Natural killer cell (primary cell): ENCODE data around the gene DERL3. TPM values are rescaled to one million over a fixed set of nuclear protein-coding genes. Genes with fewer than 3 reads are reported as not detected.

Experiments
- ATAC-seq, 3 donors: fragments of 150-1000 bp in 2 of 3; fragments of 200-7000 bp in 1 of 3; cut with Tn5 transposase; 1 replicate in 1 of 3; 2 replicates in 2 of 3; pipeline ENCODE4 v1.10.0; 2021; ENCODE audit warnings: mild to moderate bottlenecking in 2 of 3, moderate library complexity in 2 of 3
- DNase-seq, 2 donors: peaks; one replicate each; pipeline versions ENCODE4 v3.0.0 to v3.0.0-alpha.2; 2013 to 2021; ENCODE audit warnings: mixed read lengths in 1 of 2
- H3K27ac ChIP-seq: one replicate; pipeline ENCODE4 v1.5.1; 2013; ENCODE audit warnings: mild to moderate bottlenecking, low read length
- H3K27me3 ChIP-seq: one replicate; pipeline ENCODE4 v1.6.1; 2013; ENCODE audit warnings: low read length; ENCODE audit not compliant: control insufficient read depth, insufficient read depth
- H3K36me3 ChIP-seq: one replicate; pipeline ENCODE4 v1.6.1; 2013; ENCODE audit warnings: low read length; ENCODE audit not compliant: control insufficient read depth, insufficient read depth
- H3K4me1 ChIP-seq: one replicate; pipeline ENCODE4 v1.6.1; 2013; ENCODE audit warnings: low read length; ENCODE audit not compliant: control insufficient read depth, insufficient read depth
- H3K4me3 ChIP-seq: one replicate; pipeline ENCODE4 v1.5.1; 2013; ENCODE audit warnings: low read length
- H3K9me3 ChIP-seq: one replicate; pipeline ENCODE4 v1.6.1; 2013; ENCODE audit warnings: low read length; ENCODE audit not compliant: control insufficient read depth, insufficient read depth
- H3K27ac Mint-ChIP-seq, 2 donors: one replicate each; pipeline ENCODE4 v1.8.0; 2022; ENCODE audit warnings: mild to moderate bottlenecking in 2 of 2, mixed read lengths in 2 of 2, moderate library complexity in 1 of 2
- H3K27me3 Mint-ChIP-seq, 2 donors: one replicate each; pipeline ENCODE4 v1.8.0; 2022; ENCODE audit warnings: low read depth in 2 of 2, mixed read lengths in 2 of 2
- H3K36me3 Mint-ChIP-seq: one replicate; pipeline ENCODE4 v1.8.0; 2022; ENCODE audit warnings: mixed read lengths
- H3K4me1 Mint-ChIP-seq, 2 donors: one replicate each; pipeline ENCODE4 v1.8.0; 2022; ENCODE audit warnings: mixed read lengths in 2 of 2
- H3K4me3 Mint-ChIP-seq: one replicate; pipeline ENCODE4 v1.8.0; 2022; ENCODE audit warnings: mild to moderate bottlenecking, moderate library complexity, mixed read lengths
- H3K9me3 Mint-ChIP-seq, 2 donors: one replicate each; pipeline ENCODE4 v1.8.0; 2022; ENCODE audit warnings: mixed read lengths in 2 of 2
- WGBS: methylation state at CpG from one replicate; pipeline ENCODE4 v1.1.7; 2013; ENCODE audit warnings: missing lambda C conversion rate; ENCODE audit not compliant: insufficient coverage; 5-methylcytosine and 5-hydroxymethylcytosine counted together
- intact Hi-C: fragments of 100-400 bp; cut with micrococcal nuclease; formaldehyde crosslinking; loops from one replicate; pipeline ENCODE4 v1.14.2; 2022
- total RNA-seq, 4 donors: library from RNA; stranded (reverse); fragments of 120-200 nt in 1 of 4; gene quantifications; one replicate each; pipeline versions ENCODE4 v1.2.3 to v1.2.4, GENCODE V29; 2013 to 2022
- TF ChIP-seq, protein P1 (sequence below): fragments of 200-600 bp; IDR thresholded peaks from one replicate; pipeline ENCODE4 v1.8.0; 2022; ENCODE audit warnings: antibody characterized with exemption

The DERL3 gene
- total RNA-seq, 3 donors from 2014 or later (not counting 1 experiment from before 2014, with no cell fraction given) = 0.88 to 24.5 (median 1.3) TPM

- ATAC-seq (no peak), DNase-seq (no peak)
- H3K27ac ChIP-seq = no peak overlapping the region
- Mint-ChIP-seq H3K9me3 (no peaks in the 10 kb centered on the region), H3K27ac (peak overlapping the region in 1 of 2 donors; percentile 0), H3K36me3 (no peaks in the 10 kb centered on the region), H3K27me3 (no peaks in the 10 kb centered on the region), H3K4me1 (peaks cover 22 to 24% of the 10 kb centered on the region in 2 donors), H3K4me3 (no peak overlapping the region)
- H3K36me3 ChIP-seq = no peaks in the 10 kb centered on the region
- H3K4me1 ChIP-seq = peaks cover 66% of the 10 kb centered on the region
- WGBS = 90% methylated on average over 20 of the region's 20 CpGs
- H3K9me3 ChIP-seq = no peaks in the 10 kb centered on the region
- TF ChIP-seq, protein P1, sequence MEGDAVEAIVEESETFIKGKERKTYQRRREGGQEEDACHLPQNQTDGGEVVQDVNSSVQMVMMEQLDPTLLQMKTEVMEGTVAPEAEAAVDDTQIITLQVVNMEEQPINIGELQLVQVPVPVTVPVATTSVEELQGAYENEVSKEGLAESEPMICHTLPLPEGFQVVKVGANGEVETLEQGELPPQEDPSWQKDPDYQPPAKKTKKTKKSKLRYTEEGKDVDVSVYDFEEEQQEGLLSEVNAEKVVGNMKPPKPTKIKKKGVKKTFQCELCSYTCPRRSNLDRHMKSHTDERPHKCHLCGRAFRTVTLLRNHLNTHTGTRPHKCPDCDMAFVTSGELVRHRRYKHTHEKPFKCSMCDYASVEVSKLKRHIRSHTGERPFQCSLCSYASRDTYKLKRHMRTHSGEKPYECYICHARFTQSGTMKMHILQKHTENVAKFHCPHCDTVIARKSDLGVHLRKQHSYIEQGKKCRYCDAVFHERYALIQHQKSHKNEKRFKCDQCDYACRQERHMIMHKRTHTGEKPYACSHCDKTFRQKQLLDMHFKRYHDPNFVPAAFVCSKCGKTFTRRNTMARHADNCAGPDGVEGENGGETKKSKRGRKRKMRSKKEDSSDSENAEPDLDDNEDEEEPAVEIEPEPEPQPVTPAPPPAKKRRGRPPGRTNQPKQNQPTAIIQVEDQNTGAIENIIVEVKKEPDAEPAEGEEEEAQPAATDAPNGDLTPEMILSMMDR = no peak
- intact Hi-C loops = no loop called here
- no peaks in the 10 kb centered on the region for H3K27me3 ChIP-seq
- no peak overlapping the region for H3K4me3 ChIP-seq
Measured at GRCh38 chr22:23841736-23842445, 3.1 kb upstream of the DERL3 start.

DNA sequence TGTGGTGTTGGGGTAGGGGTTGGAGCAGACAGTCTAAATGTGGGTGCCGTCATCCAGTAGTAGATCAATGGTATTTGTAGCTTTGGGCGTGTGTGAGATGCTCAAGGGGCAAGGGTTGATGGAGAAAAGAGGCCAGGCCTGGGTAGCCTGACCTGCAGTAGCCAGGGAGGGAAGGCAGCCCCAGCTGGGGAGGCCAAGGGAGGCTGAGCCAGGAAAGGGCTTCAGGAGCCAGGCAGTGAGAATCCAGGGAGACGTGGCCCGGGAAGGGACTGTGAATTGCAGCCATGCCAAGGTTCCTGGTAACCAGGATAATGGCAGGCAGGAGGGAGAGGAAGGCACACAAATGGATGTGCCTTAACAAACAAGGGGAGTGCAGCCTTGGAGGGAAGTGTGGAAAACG lies 2.5 kb upstream of the DERL3 start:
- peak overlapping the region in 1 of 2 donors; percentile 0 for H3K27ac Mint-ChIP-seq

GRCh38 chr22:23840026-23840425 lies 1.2 kb upstream of the DERL3 start:
- DNase-seq (no peak), ATAC-seq (no peak)
- peak overlapping the region; percentile 45 for H3K4me3 Mint-ChIP-seq
- H3K36me3 ChIP-seq = peaks cover 11% of the 10 kb centered on the region
- H3K27me3 ChIP-seq = no peaks in the 10 kb centered on the region
- no peaks in the 10 kb centered on the region for H3K36me3 Mint-ChIP-seq
- H3K4me1 Mint-ChIP-seq = peaks cover 22 to 24% of the 10 kb centered on the region in 2 donors
- peak overlapping the region in 1 of 2 donors; percentile 91 for H3K27ac Mint-ChIP-seq
- peaks cover 47% of the 10 kb centered on the region for H3K4me1 ChIP-seq
- H3K27ac ChIP-seq = no peak overlapping the region
- no peaks in the 10 kb centered on the region for H3K27me3 Mint-ChIP-seq
- no peaks in the 10 kb centered on the region for H3K9me3 ChIP-seq
- TF ChIP-seq, protein P1 = no peak
- H3K4me3 ChIP-seq = no peak overlapping the region
- no peaks in the 10 kb centered on the region for H3K9me3 Mint-ChIP-seq
- 96% methylated on average over 7 of the region's 7 CpGs for WGBS
- intact Hi-C loops = no loop called here

More for the DNA sequence above, 2.5 kb upstream of the DERL3 start:
- Histone ChIP-seq H3K4me3 (no peak overlapping the region), H3K9me3 (no peaks in the 10 kb centered on the region), H3K36me3 (no peaks in the 10 kb centered on the region), H3K4me1 (peaks cover 60% of the 10 kb centered on the region), H3K27ac (no peak overlapping the region), H3K27me3 (no peaks in the 10 kb centered on the region)
- 94% methylated on average over 5 of the region's 5 CpGs for WGBS
- Mint-ChIP-seq H3K4me3 (no peak overlapping the region), H3K36me3 (no peaks in the 10 kb centered on the region), H3K9me3 (no peaks in the 10 kb centered on the region), H3K27me3 (no peaks in the 10 kb centered on the region), H3K4me1 (peaks cover 22 to 24% of the 10 kb centered on the region in 2 donors)
- TF ChIP-seq, protein P1 = no peak
- DNase-seq (no peak), ATAC-seq (no peak)
- intact Hi-C loops = no loop called here
